K562 (cell line): ENCODE data around the gene NEB. TPM values are rescaled to one million over a fixed set of nuclear protein-coding genes. Genes with fewer than 3 reads are reported as not detected.

Source experiments
- FIP1L1 ChIP-seq: fragments of 200-400 bp; formaldehyde crosslinking; IDR thresholded peaks from 2 replicates; pipeline ENCODE4 v1.6.1; 2018; ENCODE audit warnings: mild to moderate bottlenecking, low read depth, low read length; ENCODE audit not compliant: poor library complexity, severe bottlenecking
- MCM5 ChIP-seq: fragments of 450-650 bp; IDR thresholded peaks from 2 replicates; pipeline ENCODE4 v1.6.1; 2016; ENCODE audit warnings: low read depth
- SMARCB1 ChIP-seq: IDR thresholded peaks from 2 replicates; pipeline ENCODE4 v1.6.1; 2011; ENCODE audit warnings: improper control_type of control experiment, low read depth; ENCODE audit not compliant: insufficient read length
- SRF ChIP-seq, 2 experiments: fragments of 250-450, 450-650 bp in 1 of 2; sonication (Bioruptor Pico) in 1 of 2; sonication (generic) in 1 of 2; formaldehyde crosslinking; IDR thresholded peaks; 2 replicates each; pipeline versions ENCODE4 v1.5.0 to v1.5.1; 2020 to 2022; ENCODE audit warnings: mild to moderate bottlenecking in 1 of 2, missing genetic modification reagents in 1 of 2
- THRAP3 ChIP-seq: fragments of 450-650 bp; IDR thresholded peaks from 2 replicates; pipeline ENCODE4 v1.6.1; 2016; ENCODE audit warnings: mild to moderate bottlenecking, inconsistent platforms, borderline replicate concordance
- ZNF12 ChIP-seq: sonication (generic); formaldehyde crosslinking; IDR thresholded peaks from 2 replicates; pipeline ENCODE4 v1.4.0; 2020; ENCODE audit warnings: mild to moderate bottlenecking, missing genetic modification reagents
- ZNF668 ChIP-seq: fragments of 250-450 bp; sonication (Bioruptor Pico); IDR thresholded peaks from 2 replicates; pipeline ENCODE4 v1.8.0; 2022; ENCODE audit warnings: mild to moderate bottlenecking, inconsistent platforms
- polyA plus RNA-seq, 8 experiments: library from polyadenylated mRNA; depleted of rRNA in 4 of 8; stranded (reverse) in 5 of 8; unstranded in 3 of 8; fragments of >200 nt; fragmentation: Nextera tagmentation in 2 of 8; fragmentation: Illumina TruSeq in 1 of 8; extraction: Ambion mirVana in 2 of 8; extraction: Trizol in 1 of 8; gene quantifications; 2 replicates each; pipeline versions ENCODE4 v1.2.1 to v1.2.3, GENCODE V29; 2011 to 2014; ENCODE audit warnings: inconsistent platforms in 1 of 8, missing spikeins in 1 of 8
- total RNA-seq, 7 experiments: library from RNA; depleted of rRNA in 6 of 7; stranded (reverse); fragments of >200 nt in 6 of 7; fragmentation: Illumina TruSeq in 2 of 7; extraction: Trizol in 2 of 7; gene quantifications; 2 replicates each; pipeline versions ENCODE4 v1.2.1 to v1.2.3, GENCODE V29; 2011 to 2021; ENCODE audit warnings: low replicate concordance in 1 of 7
- TF ChIP-seq, protein P1 (sequence below): sonication (generic); formaldehyde crosslinking; IDR thresholded peaks from 2 replicates; pipeline ENCODE4 v1.8.0; 2022; ENCODE audit warnings: mild to moderate bottlenecking, missing genetic modification reagents
- TF ChIP-seq, protein P2 (sequence below): fragments of 250-450 bp; sonication (Bioruptor Pico); IDR thresholded peaks from 2 replicates; pipeline ENCODE4 v1.5.0; 2021; ENCODE audit warnings: mild to moderate bottlenecking, moderate library complexity

Gene NEB
- total and polyA plus RNA-seq, 9 of the 15 experiments (the other 6 are each of a cell fraction or from before 2014, with no cell fraction given) = 1.7 to 3.8 (median 2.9) TPM

DNA sequence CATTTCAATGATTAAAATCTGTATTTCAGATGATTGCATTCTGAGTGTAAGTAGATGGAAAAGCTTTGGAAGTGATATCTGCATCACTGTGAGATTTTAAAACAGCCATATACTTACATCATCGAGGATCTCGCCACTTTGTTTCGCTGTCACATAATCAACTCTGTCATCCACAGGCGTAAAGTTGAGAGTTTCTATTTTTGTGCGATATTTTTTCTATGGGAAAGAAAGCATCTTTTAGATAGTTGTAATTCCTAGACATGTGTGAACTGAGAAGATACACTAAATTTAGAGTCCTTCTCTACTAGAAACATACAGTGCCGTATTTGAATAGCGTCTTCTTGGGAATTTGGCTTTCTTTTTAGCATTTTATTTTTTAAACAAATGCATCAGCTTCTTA lies 165.8 kb downstream of the NEB start (continued):
- TF ChIP-seq, protein P1, sequence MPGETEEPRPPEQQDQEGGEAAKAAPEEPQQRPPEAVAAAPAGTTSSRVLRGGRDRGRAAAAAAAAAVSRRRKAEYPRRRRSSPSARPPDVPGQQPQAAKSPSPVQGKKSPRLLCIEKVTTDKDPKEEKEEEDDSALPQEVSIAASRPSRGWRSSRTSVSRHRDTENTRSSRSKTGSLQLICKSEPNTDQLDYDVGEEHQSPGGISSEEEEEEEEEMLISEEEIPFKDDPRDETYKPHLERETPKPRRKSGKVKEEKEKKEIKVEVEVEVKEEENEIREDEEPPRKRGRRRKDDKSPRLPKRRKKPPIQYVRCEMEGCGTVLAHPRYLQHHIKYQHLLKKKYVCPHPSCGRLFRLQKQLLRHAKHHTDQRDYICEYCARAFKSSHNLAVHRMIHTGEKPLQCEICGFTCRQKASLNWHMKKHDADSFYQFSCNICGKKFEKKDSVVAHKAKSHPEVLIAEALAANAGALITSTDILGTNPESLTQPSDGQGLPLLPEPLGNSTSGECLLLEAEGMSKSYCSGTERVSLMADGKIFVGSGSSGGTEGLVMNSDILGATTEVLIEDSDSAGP (CRISPR knock-in tag) = no peak
- TF ChIP-seq SMARCB1 (no peak), ZNF12 (CRISPR knock-in tag) (no peak), ZNF668 (no peak), FIP1L1 (no peak), SRF (CRISPR knock-in tag; IDR thresholded peaks at IDR 0.05) (no peak), MCM5 (no peak), THRAP3 (no peak)
- TF ChIP-seq, protein P2, sequence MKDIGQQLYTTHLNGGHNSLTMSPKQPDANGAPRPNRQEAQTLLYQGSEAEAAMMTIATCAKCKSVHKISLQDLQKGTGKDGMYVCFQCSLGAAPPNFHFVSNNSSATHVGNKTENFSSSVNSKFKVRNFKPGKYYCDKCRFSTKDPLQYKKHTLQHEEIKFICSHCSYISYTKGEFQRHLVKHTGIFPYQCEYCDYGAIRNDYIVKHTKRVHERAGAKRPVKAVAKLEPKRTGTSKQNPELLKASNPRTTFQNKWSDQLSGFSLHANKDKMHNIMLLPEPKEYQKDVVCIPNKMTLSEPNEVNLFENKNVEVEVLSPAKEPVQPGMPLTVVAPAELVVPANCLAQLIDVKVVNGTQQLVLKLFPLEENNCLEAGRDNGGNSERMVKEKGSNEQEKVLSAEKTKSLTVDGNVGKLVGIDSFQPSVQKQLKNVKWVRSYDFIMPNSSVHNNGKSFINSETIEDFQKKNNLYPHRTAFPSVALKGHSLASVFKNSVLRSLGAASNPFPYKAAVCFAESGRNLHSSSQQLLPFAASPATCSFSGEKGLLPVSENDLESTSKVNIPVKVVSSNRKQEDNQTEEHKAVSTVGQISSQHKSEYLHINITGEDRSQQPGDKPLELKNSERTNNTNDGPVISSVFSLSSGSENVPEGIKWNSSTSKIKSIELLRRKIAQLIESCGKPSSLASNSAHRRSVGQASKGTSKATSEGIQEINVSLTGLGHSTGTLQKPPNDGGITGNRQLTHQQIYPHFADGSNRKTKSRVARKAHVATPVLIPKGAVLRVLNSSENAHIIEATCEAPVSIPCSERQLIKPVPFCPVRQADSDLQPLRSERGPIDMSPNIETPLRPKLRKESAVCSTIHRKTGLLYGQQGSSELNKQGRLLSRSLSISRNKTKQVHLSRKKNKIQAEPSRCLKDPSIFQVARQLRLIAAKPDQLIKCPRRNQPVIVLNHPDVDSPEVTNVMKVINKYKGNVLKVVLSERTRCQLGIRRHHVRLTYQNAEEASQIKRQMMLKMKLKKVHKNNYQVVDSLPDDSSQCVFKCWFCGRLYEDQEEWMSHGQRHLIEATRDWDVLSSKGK (CRISPR knock-in tag) = no peak
